Measurements from ENCODE around the gene ELF4.

- TF ChIP-seq EZH2 (IDR thresholded peaks at IDR 0.05; ENCODE audit: low read length, missing control alignments) = no peak
- TF ChIP-seq, protein P1, sequence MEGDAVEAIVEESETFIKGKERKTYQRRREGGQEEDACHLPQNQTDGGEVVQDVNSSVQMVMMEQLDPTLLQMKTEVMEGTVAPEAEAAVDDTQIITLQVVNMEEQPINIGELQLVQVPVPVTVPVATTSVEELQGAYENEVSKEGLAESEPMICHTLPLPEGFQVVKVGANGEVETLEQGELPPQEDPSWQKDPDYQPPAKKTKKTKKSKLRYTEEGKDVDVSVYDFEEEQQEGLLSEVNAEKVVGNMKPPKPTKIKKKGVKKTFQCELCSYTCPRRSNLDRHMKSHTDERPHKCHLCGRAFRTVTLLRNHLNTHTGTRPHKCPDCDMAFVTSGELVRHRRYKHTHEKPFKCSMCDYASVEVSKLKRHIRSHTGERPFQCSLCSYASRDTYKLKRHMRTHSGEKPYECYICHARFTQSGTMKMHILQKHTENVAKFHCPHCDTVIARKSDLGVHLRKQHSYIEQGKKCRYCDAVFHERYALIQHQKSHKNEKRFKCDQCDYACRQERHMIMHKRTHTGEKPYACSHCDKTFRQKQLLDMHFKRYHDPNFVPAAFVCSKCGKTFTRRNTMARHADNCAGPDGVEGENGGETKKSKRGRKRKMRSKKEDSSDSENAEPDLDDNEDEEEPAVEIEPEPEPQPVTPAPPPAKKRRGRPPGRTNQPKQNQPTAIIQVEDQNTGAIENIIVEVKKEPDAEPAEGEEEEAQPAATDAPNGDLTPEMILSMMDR (conservative IDR thresholded peaks at IDR 0.05 in 1 of 2, IDR thresholded peaks at IDR 0.05 in 1 of 2; ENCODE audit: low read depth in 1 of 2, low read length in 2 of 2) = no peak
Measured at GRCh38 chrX:130147631-130148030, 37.3 kb upstream of the ELF4 start.
